Spleen (tissue), 7 donors: Measurements from ENCODE around the gene KIF23.

Source experiments
- CTCF ChIP-seq, 11 experiments: fragments of 200-600 bp in 7 of 11; fragments of 450-650 bp in 4 of 11; sonication (generic) in 4 of 11; IDR thresholded peaks in 8 of 11; conservative IDR thresholded peaks in 3 of 11; 1 replicate in 7 of 11; 2 replicates in 4 of 11; pipeline versions ENCODE4 v1.4.0 to v1.8.0; 2016 to 2021; ENCODE audit warnings: antibody characterized with exemption in 11 of 11, inconsistent platforms in 4 of 11, mild to moderate bottlenecking in 1 of 11
- POLR2A ChIP-seq, 3 donors: fragments of 450-650 bp; IDR thresholded peaks; one replicate each; pipeline ENCODE4 v1.5.1; 2017; ENCODE audit warnings: antibody characterized with exemption in 3 of 3, mild to moderate bottlenecking in 1 of 3
- POLR2AphosphoS5 ChIP-seq, 3 donors: sonication (generic); formaldehyde crosslinking; IDR thresholded peaks; one replicate each; pipeline ENCODE4 v1.5.1; 2017; ENCODE audit warnings: antibody characterized with exemption in 3 of 3
- donor health status: DM: no; HTN: no; CAD: no; lungs with moderate emphysema.
- donor health status: DM: no; HTN: no; CAD: no.
- donor health status: DM: no; HTN: no; CAD: no.

DNA sequence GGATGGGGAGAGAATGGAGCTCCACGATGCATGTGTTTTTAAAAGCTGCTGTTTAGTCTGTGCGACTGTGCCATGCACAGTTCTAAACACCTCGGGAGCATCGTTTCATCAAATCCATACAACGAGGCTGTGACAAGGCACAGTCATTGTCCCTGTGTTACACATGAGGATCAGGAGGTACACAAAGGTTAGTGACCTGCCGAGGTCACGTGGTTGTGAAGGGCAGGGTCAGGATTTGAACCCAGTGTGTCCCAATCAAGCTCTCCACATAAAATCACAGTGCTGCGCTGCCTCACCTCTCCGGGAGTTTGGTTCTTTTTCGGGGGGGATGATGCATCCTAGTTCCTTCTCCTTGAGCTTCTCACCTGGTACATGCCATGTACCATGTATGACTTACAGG lies 18.7 kb upstream of the KIF23 start:
- no peak for TF ChIP-seq POLR2A (IDR thresholded peaks at IDR 0.05)
- no peak for TF ChIP-seq CTCF (IDR thresholded peaks at IDR 0.05 in 8 of 11, conservative IDR thresholded peaks at IDR 0.05 in 3 of 11)
- TF ChIP-seq POLR2AphosphoS5 (IDR thresholded peaks at IDR 0.05), result no peak
